22Rv1 (cell line): ENCODE results near the gene LSAMP.

Experiments used
- ZFX ChIP-seq: fragments of 450-650 bp; IDR thresholded peaks from 2 replicates; pipeline ENCODE4 v1.6.1; 2017; ENCODE audit warnings: antibody characterized with exemption, borderline replicate concordance
- TF ChIP-seq, protein P1 (sequence below): fragments of 450-650 bp; IDR thresholded peaks from 2 replicates; pipeline ENCODE4 v1.5.1; 2017; ENCODE audit warnings: mild to moderate bottlenecking

DNA sequence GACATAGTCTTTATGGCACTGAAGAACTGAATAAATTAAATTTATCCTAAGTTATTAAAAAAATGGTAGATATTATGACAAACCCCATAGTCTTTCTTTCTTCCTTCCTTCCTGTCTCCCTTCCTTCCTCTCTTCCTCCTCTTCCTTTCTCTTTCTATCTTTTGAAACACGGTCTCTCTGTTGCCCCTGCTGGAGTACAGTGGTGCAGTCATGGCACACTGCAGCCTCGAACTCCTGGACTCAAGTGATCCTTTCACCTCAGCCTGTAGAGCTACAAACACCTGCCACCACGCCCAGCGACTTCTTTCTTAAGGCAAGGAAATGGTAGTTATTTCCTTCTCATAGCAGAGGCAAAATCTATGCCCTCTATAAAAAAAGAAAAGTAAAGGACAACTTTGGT is 467.4 kb downstream of the LSAMP start:
- TF ChIP-seq, protein P1, sequence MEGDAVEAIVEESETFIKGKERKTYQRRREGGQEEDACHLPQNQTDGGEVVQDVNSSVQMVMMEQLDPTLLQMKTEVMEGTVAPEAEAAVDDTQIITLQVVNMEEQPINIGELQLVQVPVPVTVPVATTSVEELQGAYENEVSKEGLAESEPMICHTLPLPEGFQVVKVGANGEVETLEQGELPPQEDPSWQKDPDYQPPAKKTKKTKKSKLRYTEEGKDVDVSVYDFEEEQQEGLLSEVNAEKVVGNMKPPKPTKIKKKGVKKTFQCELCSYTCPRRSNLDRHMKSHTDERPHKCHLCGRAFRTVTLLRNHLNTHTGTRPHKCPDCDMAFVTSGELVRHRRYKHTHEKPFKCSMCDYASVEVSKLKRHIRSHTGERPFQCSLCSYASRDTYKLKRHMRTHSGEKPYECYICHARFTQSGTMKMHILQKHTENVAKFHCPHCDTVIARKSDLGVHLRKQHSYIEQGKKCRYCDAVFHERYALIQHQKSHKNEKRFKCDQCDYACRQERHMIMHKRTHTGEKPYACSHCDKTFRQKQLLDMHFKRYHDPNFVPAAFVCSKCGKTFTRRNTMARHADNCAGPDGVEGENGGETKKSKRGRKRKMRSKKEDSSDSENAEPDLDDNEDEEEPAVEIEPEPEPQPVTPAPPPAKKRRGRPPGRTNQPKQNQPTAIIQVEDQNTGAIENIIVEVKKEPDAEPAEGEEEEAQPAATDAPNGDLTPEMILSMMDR, result peak; percentile 10; the same call in 1 of the 2 replicates
- TF ChIP-seq ZFX, result no peak
